Measurements from ENCODE around the gene ZNF467.

ZNF467 gene

GRCh38 chr7:149723082-149723767 lies 50.2 kb downstream of the ZNF467 start:
- Histone ChIP-seq H2BK5ac (ENCODE audit: low read length) (no peak overlapping the region), H2BK120ac (ENCODE audit: low read depth, low read length) (no peak overlapping the region), H3K27me3 (ENCODE audit: control insufficient read depth in 3 of 3, insufficient read depth in 3 of 3, low read depth in 1 of 3, low read length in 3 of 3) (no peaks in the 10 kb centered on the region), H2AFZ (ENCODE audit: low read length) (no peak overlapping the region), H3K9ac (ENCODE audit: low read depth, low read length, poor library complexity) (no peak overlapping the region), H3K9me3 (replicated peaks in 1 of 2; ENCODE audit: control insufficient read depth in 2 of 2, insufficient read depth in 1 of 2, low read depth in 1 of 2, low read length in 2 of 2) (no peaks in the 10 kb centered on the region), H3K23ac (ENCODE audit: low read depth, low read length, poor library complexity) (no peak overlapping the region), H3K14ac (ENCODE audit: low read length) (no peak overlapping the region), H4K8ac (ENCODE audit: low read depth, low read length) (no peak overlapping the region), H2BK12ac (ENCODE audit: low read length) (no peak overlapping the region), H3K4me1 (ENCODE audit: control insufficient read depth in 2 of 2, insufficient read depth in 1 of 2, low read depth in 1 of 2, low read length in 2 of 2) (peaks cover 0 to 1% of the 10 kb centered on the region in 2 donors), H3K4me3 (ENCODE audit: low read length in 2 of 2) (no peak overlapping the region), H3K18ac (ENCODE audit: low read length) (no peak overlapping the region), H3K4ac (ENCODE audit: low read length) (no peak overlapping the region), H3K27ac (replicated peaks; ENCODE audit: low read length) (no peak overlapping the region), H4K91ac (ENCODE audit: low read depth, low read length, poor library complexity) (no peak overlapping the region), H3K4me2 (ENCODE audit: insufficient read depth, low read length, poor library complexity, severe bottlenecking) (no peak overlapping the region), H2BK15ac (ENCODE audit: low read length) (no peak overlapping the region), H3K79me1 (ENCODE audit: low read depth, low read length) (peaks cover 3% of the 10 kb centered on the region), H3K36me3 (replicated peaks in 1 of 2; ENCODE audit: control insufficient read depth in 2 of 2, insufficient read depth in 2 of 2, low read length in 2 of 2) (peaks cover 42 to 95% of the 10 kb centered on the region in 2 donors), H2AK5ac (ENCODE audit: low read depth, low read length) (no peak overlapping the region)
- no peak for DNase-seq (ENCODE audit: low spot score)
- WGBS, 2 donors (ENCODE audit: extremely low coverage in 2 of 2, insufficient read length in 2 of 2, insufficient replicate concordance in 1 of 2) = no CpG with 5 or more reads among the region's 13 CpGs

GRCh38 chr7:149722356-149722957 lies 50.9 kb downstream of the ZNF467 start:
- WGBS, 2 donors (ENCODE audit: extremely low coverage in 2 of 2, insufficient read length in 2 of 2, insufficient replicate concordance in 1 of 2) = no CpG with 5 or more reads among the region's 20 CpGs
- no peak overlapping the region for H4K8ac ChIP-seq (ENCODE audit: low read depth, low read length)
- no peak for DNase-seq (ENCODE audit: low spot score)

GRCh38 chr7:149721084-149721601 lies 52.2 kb downstream of the ZNF467 start:
- no peak overlapping the region for H3K18ac ChIP-seq (ENCODE audit: low read length)
- H2AK5ac ChIP-seq (ENCODE audit: low read depth, low read length) = no peak overlapping the region
- no peak overlapping the region for H2BK12ac ChIP-seq (ENCODE audit: low read length)
- no peak overlapping the region for H2BK5ac ChIP-seq (ENCODE audit: low read length)
- no peak overlapping the region for H4K8ac ChIP-seq (ENCODE audit: low read depth, low read length)
- peaks cover 6% of the 10 kb centered on the region for H3K79me1 ChIP-seq (ENCODE audit: low read depth, low read length)
- no peaks in the 10 kb centered on the region for H3K27me3 ChIP-seq (ENCODE audit: control insufficient read depth in 3 of 3, insufficient read depth in 3 of 3, low read depth in 1 of 3, low read length in 3 of 3)
- peak overlapping the region in 1 of 2 donors; percentile 48 for H3K4me3 ChIP-seq (ENCODE audit: low read length in 2 of 2)
- no peak overlapping the region for H2BK15ac ChIP-seq (ENCODE audit: low read length)
- no peak overlapping the region for H2AFZ ChIP-seq (ENCODE audit: low read length)
- no peak for DNase-seq (ENCODE audit: low spot score)
- no peak overlapping the region for H3K4me2 ChIP-seq (ENCODE audit: insufficient read depth, low read length, poor library complexity, severe bottlenecking)
- peak overlapping the region; percentile 27 for H3K9ac ChIP-seq (ENCODE audit: low read depth, low read length, poor library complexity)
- WGBS, 2 donors (ENCODE audit: extremely low coverage in 2 of 2, insufficient read length in 2 of 2, insufficient replicate concordance in 1 of 2) = no CpG with 5 or more reads among the region's 16 CpGs
- H2BK120ac ChIP-seq (ENCODE audit: low read depth, low read length) = no peak overlapping the region
- H3K9me3 ChIP-seq (replicated peaks in 1 of 2; ENCODE audit: control insufficient read depth in 2 of 2, insufficient read depth in 1 of 2, low read depth in 1 of 2, low read length in 2 of 2) = no peaks in the 10 kb centered on the region
- peak overlapping the region; percentile 41 for H3K14ac ChIP-seq (ENCODE audit: low read length)
- no peak overlapping the region for H4K91ac ChIP-seq (ENCODE audit: low read depth, low read length, poor library complexity)
- H3K4me1 ChIP-seq (ENCODE audit: control insufficient read depth in 2 of 2, insufficient read depth in 1 of 2, low read depth in 1 of 2, low read length in 2 of 2) = peaks cover 2 to 3% of the 10 kb centered on the region in 2 donors
- no peak overlapping the region for H3K27ac ChIP-seq (replicated peaks; ENCODE audit: low read length)
- H3K4ac ChIP-seq (ENCODE audit: low read length) = no peak overlapping the region
- H3K36me3 ChIP-seq (replicated peaks in 1 of 2; ENCODE audit: control insufficient read depth in 2 of 2, insufficient read depth in 2 of 2, low read length in 2 of 2) = peaks cover 34 to 89% of the 10 kb centered on the region in 2 donors
- H3K23ac ChIP-seq (ENCODE audit: low read depth, low read length, poor library complexity) = no peak overlapping the region

More at GRCh38 chr7:149722356-149722957, 50.9 kb downstream of the ZNF467 start:
- no peaks in the 10 kb centered on the region for H3K9me3 ChIP-seq (replicated peaks in 1 of 2; ENCODE audit: control insufficient read depth in 2 of 2, insufficient read depth in 1 of 2, low read depth in 1 of 2, low read length in 2 of 2)
- peaks cover 3% of the 10 kb centered on the region for H3K79me1 ChIP-seq (ENCODE audit: low read depth, low read length)
- H3K9ac ChIP-seq (ENCODE audit: low read depth, low read length, poor library complexity) = no peak overlapping the region
- H3K23ac ChIP-seq (ENCODE audit: low read depth, low read length, poor library complexity) = no peak overlapping the region
- peaks cover 0 to 1% of the 10 kb centered on the region in 2 donors for H3K4me1 ChIP-seq (ENCODE audit: control insufficient read depth in 2 of 2, insufficient read depth in 1 of 2, low read depth in 1 of 2, low read length in 2 of 2)
- no peak overlapping the region for H3K18ac ChIP-seq (ENCODE audit: low read length)
- H3K4me2 ChIP-seq (ENCODE audit: insufficient read depth, low read length, poor library complexity, severe bottlenecking) = no peak overlapping the region
- H3K4me3 ChIP-seq (ENCODE audit: low read length in 2 of 2) = no peak overlapping the region
- no peak overlapping the region for H3K27ac ChIP-seq (replicated peaks; ENCODE audit: low read length)
- no peak overlapping the region for H2AFZ ChIP-seq (ENCODE audit: low read length)
- H2AK5ac ChIP-seq (ENCODE audit: low read depth, low read length) = no peak overlapping the region
- no peak overlapping the region for H3K14ac ChIP-seq (ENCODE audit: low read length)
- H2BK15ac ChIP-seq (ENCODE audit: low read length) = no peak overlapping the region
- peaks cover 38 to 95% of the 10 kb centered on the region in 2 donors for H3K36me3 ChIP-seq (replicated peaks in 1 of 2; ENCODE audit: control insufficient read depth in 2 of 2, insufficient read depth in 2 of 2, low read length in 2 of 2)
- no peaks in the 10 kb centered on the region for H3K27me3 ChIP-seq (ENCODE audit: control insufficient read depth in 3 of 3, insufficient read depth in 3 of 3, low read depth in 1 of 3, low read length in 3 of 3)
- H4K91ac ChIP-seq (ENCODE audit: low read depth, low read length, poor library complexity) = no peak overlapping the region
- H2BK120ac ChIP-seq (ENCODE audit: low read depth, low read length) = no peak overlapping the region
- H3K4ac ChIP-seq (ENCODE audit: low read length) = no peak overlapping the region
- no peak overlapping the region for H2BK5ac ChIP-seq (ENCODE audit: low read length)
- no peak overlapping the region for H2BK12ac ChIP-seq (ENCODE audit: low read length)

GRCh38 chr7:149720372-149721083 lies 52.9 kb downstream of the ZNF467 start:
- H3K79me1 ChIP-seq (ENCODE audit: low read depth, low read length) = peaks cover 12% of the 10 kb centered on the region
- peaks cover 8 to 9% of the 10 kb centered on the region in 2 donors for H3K4me1 ChIP-seq (ENCODE audit: control insufficient read depth in 2 of 2, insufficient read depth in 1 of 2, low read depth in 1 of 2, low read length in 2 of 2)
- H2AK5ac ChIP-seq (ENCODE audit: low read depth, low read length) = no peak overlapping the region
- no peak overlapping the region for H3K4me3 ChIP-seq (ENCODE audit: low read length in 2 of 2)
- H3K36me3 ChIP-seq (replicated peaks in 1 of 2; ENCODE audit: control insufficient read depth in 2 of 2, insufficient read depth in 2 of 2, low read length in 2 of 2) = peaks cover 32 to 83% of the 10 kb centered on the region in 2 donors
- no peak for DNase-seq (ENCODE audit: low spot score)
- no peak overlapping the region for H4K91ac ChIP-seq (ENCODE audit: low read depth, low read length, poor library complexity)
- H3K18ac ChIP-seq (ENCODE audit: low read length) = no peak overlapping the region
- H4K8ac ChIP-seq (ENCODE audit: low read depth, low read length) = no peak overlapping the region
- no peak overlapping the region for H2BK120ac ChIP-seq (ENCODE audit: low read depth, low read length)
- H3K9me3 ChIP-seq (replicated peaks in 1 of 2; ENCODE audit: control insufficient read depth in 2 of 2, insufficient read depth in 1 of 2, low read depth in 1 of 2, low read length in 2 of 2) = no peaks in the 10 kb centered on the region
- H2BK12ac ChIP-seq (ENCODE audit: low read length) = no peak overlapping the region
- H3K27me3 ChIP-seq (ENCODE audit: control insufficient read depth in 3 of 3, insufficient read depth in 3 of 3, low read depth in 1 of 3, low read length in 3 of 3) = no peaks in the 10 kb centered on the region
- H3K23ac ChIP-seq (ENCODE audit: low read depth, low read length, poor library complexity) = peak overlapping the region; percentile 11
- H3K14ac ChIP-seq (ENCODE audit: low read length) = peak overlapping the region; percentile 41
- WGBS, 2 donors (ENCODE audit: extremely low coverage in 2 of 2, insufficient read length in 2 of 2, insufficient replicate concordance in 1 of 2) = no CpG with 5 or more reads among the region's 22 CpGs
- H3K4me2 ChIP-seq (ENCODE audit: insufficient read depth, low read length, poor library complexity, severe bottlenecking) = no peak overlapping the region
- H2AFZ ChIP-seq (ENCODE audit: low read length) = no peak overlapping the region
- no peak overlapping the region for H3K4ac ChIP-seq (ENCODE audit: low read length)
- H2BK15ac ChIP-seq (ENCODE audit: low read length) = no peak overlapping the region
- peak overlapping the region; percentile 27 for H3K9ac ChIP-seq (ENCODE audit: low read depth, low read length, poor library complexity)
- no peak overlapping the region for H3K27ac ChIP-seq (replicated peaks; ENCODE audit: low read length)
- no peak overlapping the region for H2BK5ac ChIP-seq (ENCODE audit: low read length)
